Type B pancreatic cell (in vitro differentiated cells): ENCODE data around the gene AP2B1. TPM values are rescaled to one million over a fixed set of nuclear protein-coding genes. Genes with fewer than 3 reads are reported as not detected.
A peak's percentile ranks its signal among the peaks of the same experiment; 100 is the strongest.

Source experiments
- DNase-seq: peaks from one replicate; pipeline ENCODE4 v3.0.0; 2021; ENCODE audit warnings: mixed read lengths; ENCODE audit not compliant: unreplicated experiment; ENCODE audit errors: extremely low spot score
- H3K27ac Mint-ChIP-seq: 2 replicates; pipeline ENCODE4 v1.8.0; 2021; ENCODE audit warnings: mild to moderate bottlenecking, mixed read lengths
- H3K27me3 Mint-ChIP-seq: 2 replicates; pipeline ENCODE4 v1.8.0; 2021; ENCODE audit warnings: mixed read lengths
- H3K36me3 Mint-ChIP-seq: 2 replicates; pipeline ENCODE4 v1.8.0; 2021; ENCODE audit warnings: mixed read lengths
- H3K4me1 Mint-ChIP-seq: one replicate; pipeline ENCODE4 v1.8.0; 2021; ENCODE audit warnings: mixed read lengths; ENCODE audit not compliant: unreplicated experiment
- H3K4me3 Mint-ChIP-seq: 2 replicates; pipeline ENCODE4 v1.8.0; 2021; ENCODE audit warnings: mild to moderate bottlenecking, mixed read lengths
- H3K9me3 Mint-ChIP-seq: 2 replicates; pipeline ENCODE4 v1.8.0; 2021; ENCODE audit warnings: mixed read lengths
- CTCF ChIP-seq: fragments of 200-600 bp; sonication (generic); conservative IDR thresholded peaks from 2 replicates; pipeline ENCODE4 v1.5.0; 2021; ENCODE audit warnings: antibody characterized with exemption, mild to moderate bottlenecking
- total RNA-seq: library from RNA; stranded (reverse); gene quantifications from 2 replicates; pipeline ENCODE4 v1.2.1, GENCODE V29; 2021; ENCODE audit warnings: low replicate concordance

AP2B1 gene
- total RNA-seq, 1 donor from 2014 or later, result 165 TPM

DNA sequence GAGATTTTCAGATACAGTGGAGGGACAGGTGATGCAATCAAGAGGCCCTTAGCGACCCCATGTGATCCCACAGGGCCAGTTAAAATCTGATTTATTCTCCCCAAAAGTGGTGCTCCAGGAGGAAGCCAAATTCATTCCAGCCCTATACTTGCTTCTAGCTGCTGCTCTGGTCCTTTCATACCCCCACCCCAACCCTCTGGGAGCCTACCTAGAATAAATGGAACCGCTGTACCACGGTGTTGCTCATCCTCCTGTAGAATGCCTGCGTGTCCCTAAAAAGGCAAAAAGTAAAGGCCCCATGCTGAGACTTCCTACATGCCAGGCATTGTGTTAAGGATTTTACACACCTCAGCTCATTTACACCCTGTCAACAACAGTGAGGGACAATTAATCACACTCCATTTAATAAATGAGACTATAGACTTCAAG, 142.3 kb downstream of the AP2B1 start:
- no peaks in the 10 kb centered on the region for H3K9me3 Mint-ChIP-seq
- peaks cover 10% of the 10 kb centered on the region for H3K27me3 Mint-ChIP-seq
- H3K4me1 Mint-ChIP-seq, result peaks cover 54% of the 10 kb centered on the region
- no peak for DNase-seq
- peaks cover under 1% of the 10 kb centered on the region for H3K36me3 Mint-ChIP-seq
- H3K4me3 Mint-ChIP-seq, result peak overlapping the region; percentile 76
- H3K27ac Mint-ChIP-seq, result no peak overlapping the region
- TF ChIP-seq CTCF, result no peak

- Mint-ChIP-seq H3K27me3 (peaks cover 10% of the 10 kb centered on the region), H3K4me3 (peak overlapping the region; percentile 84), H3K36me3 (no peaks in the 10 kb centered on the region), H3K27ac (no peak overlapping the region), H3K9me3 (no peaks in the 10 kb centered on the region), H3K4me1 (peaks cover 49% of the 10 kb centered on the region)
- no peak for TF ChIP-seq CTCF
- no peak for DNase-seq
These were observed 143.4 kb downstream of the AP2B1 start for GRCh38 chr17:35730400-35731005.

DNA sequence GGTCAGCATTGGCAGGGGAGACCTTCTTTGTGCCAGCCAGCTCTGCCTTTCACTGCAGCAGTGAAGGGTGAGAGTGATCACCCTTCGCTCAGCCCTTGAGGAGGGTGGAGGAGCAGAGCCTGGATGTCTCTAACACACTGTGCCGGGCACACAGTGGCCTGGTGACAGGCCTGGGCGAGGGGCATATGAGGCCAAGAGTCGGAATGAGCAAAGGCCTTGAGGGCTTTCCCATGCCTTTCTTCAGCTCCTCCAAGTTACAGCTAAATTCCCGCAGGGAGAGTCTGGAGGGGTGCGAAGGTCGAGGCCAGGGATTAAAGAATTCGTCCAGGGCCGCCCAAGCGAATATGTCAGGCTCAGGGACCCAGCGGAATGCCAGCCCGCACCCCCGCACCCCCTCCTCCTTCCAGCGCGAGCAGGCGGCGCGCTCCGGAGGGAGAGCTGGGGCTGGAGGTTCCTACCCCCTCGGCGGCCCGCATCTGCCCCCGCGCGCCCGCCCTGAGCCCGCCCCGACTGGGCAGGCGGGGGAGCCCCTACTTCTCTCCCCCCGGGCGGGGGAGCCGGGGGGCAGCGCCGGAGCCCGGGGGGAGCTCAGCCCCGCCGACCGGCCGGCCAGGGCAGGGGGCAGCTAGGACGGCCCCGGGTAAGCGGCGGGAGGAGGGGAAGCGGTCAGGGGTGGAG, 144.3 kb downstream of the AP2B1 start, which contains the start of gene RASL10B:
Gene RASL10B, plus strand, starts transcription at position 401 of the 678 bp plus-strand sequence. CDS start 3,546 bp downstream, outside the sequence.
- TF ChIP-seq CTCF, result no peak
- no peak within 1 kb of the TSS for H3K27ac Mint-ChIP-seq

DNA sequence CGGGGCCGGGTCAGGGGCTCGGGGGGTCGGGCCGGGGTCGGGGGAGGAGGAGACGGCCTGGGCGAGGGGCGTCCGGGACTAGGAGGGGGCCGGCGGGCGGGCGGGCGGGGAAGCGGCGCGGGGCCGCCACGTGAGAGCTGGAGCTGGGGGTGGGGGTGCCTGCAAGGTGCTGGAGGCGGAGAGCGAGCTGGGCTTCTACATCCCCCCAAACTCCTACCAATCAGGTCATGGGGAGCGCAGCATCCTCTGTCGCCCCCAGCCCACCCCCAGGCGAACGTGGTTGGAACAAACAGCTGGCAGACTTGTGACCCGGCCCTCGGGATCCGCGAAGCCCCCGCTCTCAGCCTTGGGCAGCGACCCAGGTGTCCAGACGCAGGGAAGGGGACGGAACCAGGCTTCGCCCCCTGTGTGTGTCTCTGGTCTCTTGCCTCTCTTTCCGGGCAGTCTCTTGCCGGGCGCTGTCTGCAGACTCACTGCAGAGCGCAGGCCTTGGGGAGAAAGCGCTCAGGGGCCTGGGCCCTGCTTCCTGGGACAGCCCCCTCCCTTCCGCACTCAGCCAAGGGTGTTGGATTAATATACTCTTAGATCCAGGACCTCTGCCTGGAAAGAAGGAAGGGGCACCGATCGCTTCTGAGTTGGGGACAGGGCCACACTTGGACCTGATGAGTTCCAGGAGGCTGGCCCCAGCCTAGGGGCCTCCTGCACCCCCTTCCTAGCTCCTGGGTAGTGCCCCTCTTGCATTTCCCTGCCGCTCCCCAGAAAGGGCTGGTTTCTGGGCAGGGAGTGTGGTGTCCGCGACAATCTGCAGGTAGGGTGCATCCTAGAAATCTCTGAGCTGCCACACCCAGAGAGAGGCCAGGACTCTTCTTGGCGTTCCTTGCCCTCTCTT, 145.0 kb downstream of the AP2B1 start:
- Mint-ChIP-seq H3K27me3 (peaks cover 10% of the 10 kb centered on the region), H3K27ac (no peak overlapping the region), H3K9me3 (no peaks in the 10 kb centered on the region), H3K4me1 (peaks cover 35% of the 10 kb centered on the region), H3K4me3 (peak overlapping the region; percentile 92), H3K36me3 (no peaks in the 10 kb centered on the region)
- TF ChIP-seq CTCF, result no peak
- peak; percentile 70 for DNase-seq

More for the DNA sequence above, 144.3 kb downstream of the AP2B1 start, which contains the start of gene RASL10B:
- DNase-seq, result peak; percentile 79
- H3K36me3 Mint-ChIP-seq, result no peaks in the 10 kb centered on the region
- H3K27me3 Mint-ChIP-seq, result peaks cover 10% of the 10 kb centered on the region
- peak within 1 kb of the TSS; percentile 92 for H3K4me3 Mint-ChIP-seq
- no peaks in the 10 kb centered on the region for H3K9me3 Mint-ChIP-seq
- H3K4me1 Mint-ChIP-seq, result peaks cover 41% of the 10 kb centered on the region

DNA sequence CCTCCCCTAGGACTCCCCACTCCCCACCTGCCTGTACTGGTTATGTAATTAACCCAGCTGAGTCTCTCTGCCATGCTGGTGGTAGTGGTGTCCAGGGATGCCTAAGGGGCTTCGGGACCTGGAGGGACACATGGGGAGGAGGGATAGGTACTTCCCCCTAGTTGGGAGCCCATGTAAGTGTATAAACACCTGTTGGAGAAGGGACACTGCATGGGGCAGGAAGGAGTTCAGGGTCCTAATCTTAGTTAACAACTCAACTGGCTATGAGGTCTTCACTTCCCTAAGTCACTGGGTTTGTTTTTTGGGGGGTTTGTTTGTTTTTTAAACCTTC, 145.6 kb downstream of the AP2B1 start:
- H3K9me3 Mint-ChIP-seq, result no peaks in the 10 kb centered on the region
- TF ChIP-seq CTCF, result no peak
- no peak for DNase-seq
- peaks cover 29% of the 10 kb centered on the region for H3K4me1 Mint-ChIP-seq
- H3K4me3 Mint-ChIP-seq, result peak overlapping the region; percentile 92
- H3K27ac Mint-ChIP-seq, result no peak overlapping the region
- H3K36me3 Mint-ChIP-seq, result no peaks in the 10 kb centered on the region
- peaks cover 10% of the 10 kb centered on the region for H3K27me3 Mint-ChIP-seq
